Measurements from ENCODE around the gene SCN4B. TPM values are rescaled to one million over a fixed set of nuclear protein-coding genes. Genes with fewer than 3 reads are reported as not detected.

The SCN4B gene
- total and polyA plus RNA-seq, 2 donors (not counting 1 experiment from before 2014, with no cell fraction given), result 1.5 to 10.4 TPM

- no peaks in the 10 kb centered on the region for H3K4me1 ChIP-seq (ENCODE audit: control insufficient read depth, extremely low read depth, insufficient read depth, low read length)
- no peaks in the 10 kb centered on the region for H3K79me2 ChIP-seq (ENCODE audit: control insufficient read depth, insufficient read depth, low read length)
- no peak overlapping the region for H3K27ac ChIP-seq (ENCODE audit: insufficient read depth, low read length)
- peaks cover 13% of the 10 kb centered on the region for H3K27me3 ChIP-seq (ENCODE audit: control insufficient read depth, insufficient read depth, low read length)
- H3K9me3 ChIP-seq (ENCODE audit: control insufficient read depth, insufficient read depth, low read depth, low read length), result no peaks in the 10 kb centered on the region
- no peaks in the 10 kb centered on the region for H3K36me3 ChIP-seq (ENCODE audit: control insufficient read depth, insufficient read depth, low read length)
- no peak overlapping the region for H3K4me3 ChIP-seq (replicated peaks in 1 of 4; ENCODE audit: control extremely low read depth in 1 of 4, insufficient read depth in 1 of 4, low read depth in 3 of 4, low read length in 4 of 4)
- peak overlapping the region; percentile 30 for H2AFZ ChIP-seq (ENCODE audit: low read length)
- H3K4me2 ChIP-seq (ENCODE audit: extremely low read depth, insufficient read depth, low read length), result no peak overlapping the region
- no peak for DNase-seq (ENCODE audit: low read depth in 2 of 2)
- H4K20me1 ChIP-seq (ENCODE audit: control insufficient read depth, extremely low read depth, insufficient read depth, low read length), result no peaks in the 10 kb centered on the region
- TF ChIP-seq EZH2 (IDR thresholded peaks at IDR 0.05; ENCODE audit: low read length, missing control alignments) (no peak), CTCF (conservative IDR thresholded peaks at IDR 0.05 in 1 of 2, IDR thresholded peaks at IDR 0.05 in 1 of 2; ENCODE audit: low read depth in 1 of 2, low read length in 2 of 2) (no peak)
- H3K9ac ChIP-seq (ENCODE audit: insufficient read depth, low read length), result no peak overlapping the region
These were observed 8.0 kb downstream of the SCN4B start for GRCh38 chr11:118144301-118145268.

- Histone ChIP-seq H4K20me1 (ENCODE audit: control insufficient read depth, extremely low read depth, insufficient read depth, low read length) (no peaks in the 10 kb centered on the region), H3K9me3 (ENCODE audit: control insufficient read depth, insufficient read depth, low read depth, low read length) (no peaks in the 10 kb centered on the region), H3K27me3 (ENCODE audit: control insufficient read depth, insufficient read depth, low read length) (peaks cover 9% of the 10 kb centered on the region), H3K4me1 (ENCODE audit: control insufficient read depth, extremely low read depth, insufficient read depth, low read length) (no peaks in the 10 kb centered on the region), H2AFZ (ENCODE audit: low read length) (no peak overlapping the region), H3K79me2 (ENCODE audit: control insufficient read depth, insufficient read depth, low read length) (no peaks in the 10 kb centered on the region), H3K27ac (ENCODE audit: insufficient read depth, low read length) (no peak overlapping the region), H3K4me3 (replicated peaks in 1 of 4; ENCODE audit: control extremely low read depth in 1 of 4, insufficient read depth in 1 of 4, low read depth in 3 of 4, low read length in 4 of 4) (no peak overlapping the region), H3K4me2 (ENCODE audit: extremely low read depth, insufficient read depth, low read length) (no peak overlapping the region), H3K9ac (ENCODE audit: insufficient read depth, low read length) (no peak overlapping the region), H3K36me3 (ENCODE audit: control insufficient read depth, insufficient read depth, low read length) (no peaks in the 10 kb centered on the region)
- TF ChIP-seq CTCF (conservative IDR thresholded peaks at IDR 0.05 in 1 of 2, IDR thresholded peaks at IDR 0.05 in 1 of 2; ENCODE audit: low read depth in 1 of 2, low read length in 2 of 2), result no peak
- no peak for TF ChIP-seq EZH2 (IDR thresholded peaks at IDR 0.05; ENCODE audit: low read length, missing control alignments)
- DNase-seq (ENCODE audit: low read depth in 2 of 2), result no peak
These were observed 8.9 kb downstream of the SCN4B start for GRCh38 chr11:118143661-118144185.

- no peaks in the 10 kb centered on the region for H3K79me2 ChIP-seq (ENCODE audit: control insufficient read depth, insufficient read depth, low read length)
- H3K4me1 ChIP-seq (ENCODE audit: control insufficient read depth, extremely low read depth, insufficient read depth, low read length), result no peaks in the 10 kb centered on the region
- no peak for DNase-seq (ENCODE audit: low read depth in 2 of 2)
- H2AFZ ChIP-seq (ENCODE audit: low read length), result no peak overlapping the region
- no peak overlapping the region for H3K27ac ChIP-seq (ENCODE audit: insufficient read depth, low read length)
- TF ChIP-seq EZH2 (IDR thresholded peaks at IDR 0.05; ENCODE audit: low read length, missing control alignments), result no peak
- no peak for TF ChIP-seq CTCF (conservative IDR thresholded peaks at IDR 0.05 in 1 of 2, IDR thresholded peaks at IDR 0.05 in 1 of 2; ENCODE audit: low read depth in 1 of 2, low read length in 2 of 2)
- no peaks in the 10 kb centered on the region for H3K36me3 ChIP-seq (ENCODE audit: control insufficient read depth, insufficient read depth, low read length)
- no peak overlapping the region for H3K4me2 ChIP-seq (ENCODE audit: extremely low read depth, insufficient read depth, low read length)
- H3K9me3 ChIP-seq (ENCODE audit: control insufficient read depth, insufficient read depth, low read depth, low read length), result no peaks in the 10 kb centered on the region
- H4K20me1 ChIP-seq (ENCODE audit: control insufficient read depth, extremely low read depth, insufficient read depth, low read length), result no peaks in the 10 kb centered on the region
- no peak overlapping the region for H3K4me3 ChIP-seq (replicated peaks in 1 of 4; ENCODE audit: control extremely low read depth in 1 of 4, insufficient read depth in 1 of 4, low read depth in 3 of 4, low read length in 4 of 4)
- H3K9ac ChIP-seq (ENCODE audit: insufficient read depth, low read length), result no peak overlapping the region
- peaks cover 6% of the 10 kb centered on the region for H3K27me3 ChIP-seq (ENCODE audit: control insufficient read depth, insufficient read depth, low read length)
These were observed 9.8 kb downstream of the SCN4B start for GRCh38 chr11:118142809-118143208.

Data from fibroblast of lung (primary cell).